K562 (cell line): ENCODE data around the gene PPFIBP2.
"Not testable (repeated sequence)": the region's sequence is repeated elsewhere in the genome, so short reads cannot be mapped to it uniquely, and the experiment has no call there.

Experiments used
- CTCF ChIP-seq, 3 experiments: IDR thresholded peaks in 2 of 3; conservative IDR thresholded peaks in 1 of 3; 2 replicates each; pipeline ENCODE4 v1.5.1; 2011 to 2012; ENCODE audit warnings: low read length in 3 of 3, mild to moderate bottlenecking in 3 of 3, control low read depth in 2 of 3, improper control_type of control experiment in 1 of 3, inconsistent platforms in 1 of 3, low read depth in 1 of 3, mixed read lengths in 1 of 3, moderate library complexity in 1 of 3; ENCODE audit not compliant: insufficient read depth in 2 of 3
- E2F5 ChIP-seq: sonication (generic); formaldehyde crosslinking; IDR thresholded peaks from 2 replicates; pipeline ENCODE4 v1.8.0; 2022; ENCODE audit warnings: mild to moderate bottlenecking, missing genetic modification reagents
- POLR2AphosphoS5 ChIP-seq: IDR thresholded peaks from 2 replicates; pipeline ENCODE4 v1.6.1; 2011; ENCODE audit warnings: mild to moderate bottlenecking, low read depth, low read length, moderate library complexity; ENCODE audit not compliant: control insufficient read depth, insufficient read depth

GRCh38 chr11:7663531-7663930 lies 149.7 kb downstream of the PPFIBP2 start:
- not testable (repeated sequence) for TF ChIP-seq POLR2AphosphoS5; E2F5 (CRISPR knock-in tag); CTCF (IDR thresholded peaks at IDR 0.05 in 2 of 3, conservative IDR thresholded peaks at IDR 0.05 in 1 of 3; ENCODE audit: insufficient read depth in 2 of 3, low read depth in 1 of 3, low read length in 3 of 3)
